ENCODE measurements around the gene SPIN4. TPM values are rescaled to one million over a fixed set of nuclear protein-coding genes. Genes with fewer than 3 reads are reported as not detected.
"Not testable (repeated sequence)": the region's sequence is repeated elsewhere in the genome, so short reads cannot be mapped to it uniquely, and the experiment has no call there.

Gene SPIN4
- total RNA-seq (1 to 10 TPM in 3 of 5 donors, under 1 TPM in 1, not detected in 1; 0.29 to 7.5 (median 4.7) TPM), polyA plus RNA-seq (1 to 10 TPM in 2 of 3 donors, under 1 TPM in 1; 1.00 to 3.1 (median 1.5) TPM)
- long read RNA-seq, donor 1, full-length matches to known transcripts = 5 of 5 reads
- long read RNA-seq, donor 1, partial matches to known transcripts = 0 of 5 reads
- long read RNA-seq, donor 1, other reads (novel, unspliced or antisense) = 0 of 5 reads
- long read RNA-seq, donor 2, full-length matches to known transcripts = 12 of 12 reads
- long read RNA-seq, donor 2, partial matches to known transcripts = 0 of 12 reads
- long read RNA-seq, donor 2, other reads (novel, unspliced or antisense) = 0 of 12 reads
- long read RNA-seq, donor 3, full-length matches to known transcripts = 4 of 4 reads
- long read RNA-seq, donor 3, partial matches to known transcripts = 0 of 4 reads
- long read RNA-seq, donor 3, other reads (novel, unspliced or antisense) = 0 of 4 reads
- long read RNA-seq, donor 4, full-length matches to known transcripts = 1 of 1 reads
- long read RNA-seq, donor 4, partial matches to known transcripts = 0 of 1 reads
- long read RNA-seq, donor 4, other reads (novel, unspliced or antisense) = 0 of 1 reads
- long read RNA-seq, donor 5, full-length matches to known transcripts = 12 of 12 reads
- long read RNA-seq, donor 5, partial matches to known transcripts = 0 of 12 reads
- long read RNA-seq, donor 5, other reads (novel, unspliced or antisense) = 0 of 12 reads
- long read RNA-seq, donor 6, full-length matches to known transcripts = 9 of 9 reads
- long read RNA-seq, donor 6, partial matches to known transcripts = 0 of 9 reads
- long read RNA-seq, donor 6, other reads (novel, unspliced or antisense) = 0 of 9 reads
- long read RNA-seq, donor 7, full-length matches to known transcripts = 9 of 9 reads
- long read RNA-seq, donor 7, partial matches to known transcripts = 0 of 9 reads
- long read RNA-seq, donor 7, other reads (novel, unspliced or antisense) = 0 of 9 reads
- long read RNA-seq, donor 8, full-length matches to known transcripts = 4 of 4 reads
- long read RNA-seq, donor 8, partial matches to known transcripts = 0 of 4 reads
- long read RNA-seq, donor 8, other reads (novel, unspliced or antisense) = 0 of 4 reads
- long read RNA-seq, donor 9, full-length matches to known transcripts = 26 of 26 reads
- long read RNA-seq, donor 9, partial matches to known transcripts = 0 of 26 reads
- long read RNA-seq, donor 9, other reads (novel, unspliced or antisense) = 0 of 26 reads
- long read RNA-seq, donor 10, full-length matches to known transcripts = 5 of 5 reads
- long read RNA-seq, donor 10, partial matches to known transcripts = 0 of 5 reads
- long read RNA-seq, donor 10, other reads (novel, unspliced or antisense) = 0 of 5 reads

DNA sequence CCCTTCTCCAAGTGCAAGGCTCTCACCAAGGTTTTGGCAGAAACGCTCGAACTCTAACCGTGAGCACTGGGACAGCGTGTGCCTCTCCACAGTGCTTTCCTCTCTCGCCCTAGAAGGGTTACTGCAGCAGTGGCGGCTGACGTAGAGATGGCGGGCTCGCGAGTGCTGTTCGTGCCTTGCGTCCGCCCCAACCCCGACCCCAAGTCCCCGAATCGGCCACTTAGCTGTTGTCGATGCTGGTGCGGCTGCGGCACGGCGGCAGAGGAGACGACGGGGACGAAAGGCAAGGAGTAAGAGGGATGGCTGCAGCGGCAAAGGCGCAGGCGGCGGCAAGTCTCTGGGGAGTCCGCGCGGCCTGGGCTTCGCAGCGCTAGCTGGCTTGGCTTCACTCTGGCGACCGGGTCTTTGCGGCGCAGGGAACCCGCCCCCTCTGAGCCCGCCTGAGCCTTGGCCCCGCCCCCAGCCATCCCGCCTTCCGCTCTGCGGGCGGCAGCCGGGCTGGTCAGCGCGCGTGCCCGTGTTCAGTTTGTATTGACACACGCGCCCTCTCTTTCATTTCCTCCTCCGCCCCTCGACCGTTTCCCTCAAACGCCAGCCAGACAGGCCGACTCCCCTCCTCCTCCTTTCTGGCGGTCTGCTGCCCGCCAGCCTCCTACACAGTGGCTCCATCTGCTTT, at the start of gene SPIN4:
Gene SPIN4 (minus strand): TSS at position 392 of the 676 bp plus-strand sequence. CDS start 513 bp downstream, outside the sequence.
- Histone ChIP-seq H3K4me3 (peak within 1 kb of the TSS; percentile 55 to 66 (median 62)), H3K27ac (peak within 1 kb of the TSS; percentile 75 to 87 (median 83)), H3K36me3 (no peaks in the 10 kb centered on the region), H3K27me3 (no peaks in the 10 kb centered on the region), H3K9me3 (no peaks in the 10 kb centered on the region), H3K4me1 (peaks cover 0 to 13% (median 5%) of the 10 kb centered on the region in 4 donors)
- 0 to 27% (median 11%) methylated on average over 14 to 58 of the region's 58 CpGs for WGBS, 5 donors
- intact Hi-C loops (cut with DNase I; ENCODE audit: low total_unique reads) = no loop called here
- DNase-seq = peak; percentile 88 to 96
- TF ChIP-seq POLR2AphosphoS5 (IDR thresholded peaks at IDR 0.05) = peak; percentile 24 to 86 (median 82)
- TF ChIP-seq EP300 (IDR thresholded peaks at IDR 0.05) = no peak
- no peak for TF ChIP-seq CTCF (IDR thresholded peaks at IDR 0.05)
- TF ChIP-seq POLR2A (IDR thresholded peaks at IDR 0.05) = peak in 1 of 4 donors; percentile 23

GRCh38 chrX:63400340-63400739, 49.2 kb upstream of the SPIN4 start:
- intact Hi-C loops (cut with DNase I; ENCODE audit: low total_unique reads) = no loop called here
- H3K27me3 ChIP-seq = no peaks in the 10 kb centered on the region
- DNase-seq = no peak
- no peaks in the 10 kb centered on the region for H3K4me1 ChIP-seq
- no peaks in the 10 kb centered on the region for H3K36me3 ChIP-seq
- H3K27ac ChIP-seq = no peak overlapping the region
- TF ChIP-seq POLR2AphosphoS5 (IDR thresholded peaks at IDR 0.05) (no peak), POLR2A (IDR thresholded peaks at IDR 0.05) (no peak), EP300 (IDR thresholded peaks at IDR 0.05) (no peak), CTCF (IDR thresholded peaks at IDR 0.05) (no peak)
- peaks cover 0 to 5% (median 0%) of the 10 kb centered on the region in 4 donors for H3K9me3 ChIP-seq
- H3K4me3 ChIP-seq = no peak overlapping the region

- Histone ChIP-seq H3K36me3 (no peaks in the 10 kb centered on the region), H3K27ac (no peak overlapping the region), H3K4me3 (no peak overlapping the region), H3K4me1 (no peaks in the 10 kb centered on the region), H3K9me3 (peaks cover 0 to 5% (median 0%) of the 10 kb centered on the region in 4 donors), H3K27me3 (no peaks in the 10 kb centered on the region)
- DNase-seq = no peak
- 42 to 64% (median 48%) methylated on average over 2 of the region's 2 CpGs for WGBS, 5 donors
- no peak for TF ChIP-seq POLR2A (IDR thresholded peaks at IDR 0.05)
- intact Hi-C loops (cut with DNase I; ENCODE audit: low total_unique reads) = no loop called here
Measured at GRCh38 chrX:63394872-63395271, 43.7 kb upstream of the SPIN4 start.

DNA sequence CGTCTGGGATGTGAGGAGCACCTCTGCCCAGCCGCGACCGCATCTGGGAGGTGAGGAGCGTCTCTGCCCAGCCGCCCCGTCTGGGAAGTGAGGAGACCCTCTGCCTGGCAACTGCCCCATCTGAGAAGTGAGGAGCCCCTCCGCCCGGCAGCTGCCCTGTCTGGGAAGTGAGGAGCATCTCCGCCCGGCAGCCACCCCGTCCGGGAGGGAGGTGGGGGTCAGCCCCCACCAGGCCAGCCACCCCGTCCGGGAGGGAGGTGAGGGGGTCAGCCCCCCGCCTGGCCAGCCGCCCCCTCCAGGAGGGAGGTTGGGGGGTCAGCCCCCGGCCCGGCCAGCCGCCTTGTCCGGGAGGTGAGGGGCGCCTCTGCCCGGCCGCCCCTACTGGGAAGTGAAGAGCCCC, 42.0 kb upstream of the SPIN4 start:
- H3K9me3 ChIP-seq; H3K36me3 ChIP-seq; H3K27me3 ChIP-seq; DNase-seq; intact Hi-C loops (cut with DNase I; ENCODE audit: low total_unique reads); H3K27ac ChIP-seq; H3K4me3 ChIP-seq; H3K4me1 ChIP-seq: not testable (repeated sequence)
- WGBS, 5 donors = 94 to 98% (median 95%) methylated on average over 4 to 21 of the region's 24 CpGs

Measured in stomach (tissue), 19 donors.